Prostate gland (tissue), 2 donors: ENCODE measurements around the gene NKD2. TPM values are rescaled to one million over a fixed set of nuclear protein-coding genes. Genes with fewer than 3 reads are reported as not detected.

Source experiments
- DNase-seq: peaks from one replicate; pipeline ENCODE4 v3.0.0-alpha.2; 2019; ENCODE audit warnings: low spot score
- H3K27ac ChIP-seq, 2 donors: fragments of 200-600 bp; sonication (generic); 2 replicates each; pipeline ENCODE4 v1.5.1; 2017 to 2019
- H3K27me3 ChIP-seq: fragments of 200-600 bp; sonication (generic); replicated peaks from 2 replicates; pipeline ENCODE4 v1.5.1; 2019; ENCODE audit not compliant: insufficient read depth
- H3K36me3 ChIP-seq, 2 donors: fragments of 200-600 bp; sonication (generic); 1 replicate in 1 of 2; 2 replicates in 1 of 2; pipeline versions ENCODE4 v1.5.1 to v1.8.1; 2017 to 2019
- H3K4me1 ChIP-seq: fragments of 200-600 bp; sonication (generic); replicated peaks from 2 replicates; pipeline ENCODE4 v1.5.1; 2019
- H3K4me3 ChIP-seq, 2 donors: fragments of 200-600 bp; sonication (generic); 2 replicates each; pipeline ENCODE4 v1.5.1; 2017 to 2019
- H3K9me3 ChIP-seq: fragments of 200-600 bp; sonication (generic); 2 replicates; pipeline ENCODE4 v1.5.1; 2017
- CTCF ChIP-seq, 4 experiments: fragments of 200-600 bp in 2 of 4; fragments of 450-650 bp in 2 of 4; sonication (generic) in 2 of 4; IDR thresholded peaks; 1 replicate in 3 of 4; 2 replicates in 1 of 4; pipeline ENCODE4 v1.5.1; 2016 to 2019; ENCODE audit warnings: antibody characterized with exemption in 4 of 4, mild to moderate bottlenecking in 2 of 4, moderate library complexity in 2 of 4
- POLR2A ChIP-seq: fragments of 450-650 bp; IDR thresholded peaks from one replicate; pipeline ENCODE4 v1.6.1; 2016; ENCODE audit warnings: antibody characterized with exemption, mild to moderate bottlenecking
- POLR2AphosphoS5 ChIP-seq: sonication (generic); formaldehyde crosslinking; IDR thresholded peaks from one replicate; pipeline ENCODE4 v1.6.1; 2017; ENCODE audit warnings: antibody characterized with exemption
- WGBS: methylation state at CpG from one replicate; pipeline ENCODE4 v1.1.5; 2018; 5-methylcytosine and 5-hydroxymethylcytosine counted together
- intact Hi-C: fragments of 100-400 bp; cut with DNase I; formaldehyde crosslinking; loops from one replicate; pipeline ENCODE4 v1.14.2; 2022
- total RNA-seq, 2 donors: library from RNA; depleted of rRNA; stranded (reverse); fragments of >200 nt; gene quantifications; one replicate each; pipeline ENCODE4 v1.1.0, GENCODE V29; 2016

NKD2 gene
- total RNA-seq, 2 donors from 2014 or later: 2.9 to 22.1 TPM

DNA sequence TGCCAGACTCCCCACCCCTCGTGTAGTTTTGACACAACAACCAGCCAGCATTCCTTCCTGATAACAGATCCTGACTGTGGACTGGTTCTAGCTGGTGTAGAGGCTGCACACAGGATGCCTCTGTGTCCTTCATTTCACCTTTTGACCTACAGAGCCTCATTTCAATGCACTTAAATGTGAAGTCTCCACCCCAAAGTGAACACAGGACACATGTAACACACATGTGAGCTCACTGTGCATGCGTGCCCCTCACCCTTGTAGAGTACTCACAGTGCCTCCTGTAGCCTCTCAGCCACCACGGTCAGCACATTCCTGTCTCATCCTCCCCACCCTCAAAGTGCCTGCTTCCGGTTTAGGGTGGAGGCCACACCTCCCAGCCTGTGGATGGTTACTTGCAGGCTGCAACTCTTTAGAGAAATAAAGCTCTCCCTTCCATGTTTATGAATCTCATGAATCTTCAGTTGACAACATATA lies 11.6 kb upstream of the NKD2 start:
- no peak overlapping the region for H3K27ac ChIP-seq
- intact Hi-C loops: no loop called here
- no peaks in the 10 kb centered on the region for H3K9me3 ChIP-seq
- no peaks in the 10 kb centered on the region for H3K36me3 ChIP-seq
- TF ChIP-seq CTCF (IDR thresholded peaks at IDR 0.05) (no peak), POLR2A (no peak), POLR2AphosphoS5 (no peak)
- WGBS: 38% methylated on average over 4 of the region's 4 CpGs
- H3K4me3 ChIP-seq: no peak overlapping the region
- DNase-seq: no peak
- H3K27me3 ChIP-seq: no peaks in the 10 kb centered on the region
- no peaks in the 10 kb centered on the region for H3K4me1 ChIP-seq

DNA sequence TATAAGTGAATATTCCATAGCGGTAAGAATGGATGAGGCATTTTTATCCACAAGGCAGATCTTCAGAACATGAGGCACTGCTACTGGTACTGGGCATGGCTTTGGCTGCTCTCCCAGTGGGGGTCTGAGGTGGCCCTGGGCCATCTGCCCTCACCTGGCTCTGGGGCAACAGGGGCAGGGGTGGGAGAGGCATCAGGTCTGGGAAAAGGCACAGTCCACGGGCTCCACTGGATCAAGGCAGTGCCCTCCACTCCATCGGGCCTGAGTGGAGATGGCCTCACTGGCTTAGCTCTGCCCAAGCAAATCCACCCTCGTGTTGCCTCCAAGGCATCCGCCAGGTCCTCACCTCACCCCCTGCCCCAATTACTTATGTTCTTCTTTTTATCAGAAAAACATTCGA lies 10.9 kb upstream of the NKD2 start:
- WGBS: 88% methylated on average over 6 of the region's 6 CpGs
- DNase-seq: no peak
- Histone ChIP-seq H3K27me3 (no peaks in the 10 kb centered on the region), H3K4me1 (no peaks in the 10 kb centered on the region), H3K9me3 (no peaks in the 10 kb centered on the region), H3K4me3 (no peak overlapping the region), H3K36me3 (no peaks in the 10 kb centered on the region), H3K27ac (no peak overlapping the region)
- TF ChIP-seq POLR2AphosphoS5 (no peak), POLR2A (no peak), CTCF (IDR thresholded peaks at IDR 0.05) (no peak)
- intact Hi-C loops: no loop called here

DNA sequence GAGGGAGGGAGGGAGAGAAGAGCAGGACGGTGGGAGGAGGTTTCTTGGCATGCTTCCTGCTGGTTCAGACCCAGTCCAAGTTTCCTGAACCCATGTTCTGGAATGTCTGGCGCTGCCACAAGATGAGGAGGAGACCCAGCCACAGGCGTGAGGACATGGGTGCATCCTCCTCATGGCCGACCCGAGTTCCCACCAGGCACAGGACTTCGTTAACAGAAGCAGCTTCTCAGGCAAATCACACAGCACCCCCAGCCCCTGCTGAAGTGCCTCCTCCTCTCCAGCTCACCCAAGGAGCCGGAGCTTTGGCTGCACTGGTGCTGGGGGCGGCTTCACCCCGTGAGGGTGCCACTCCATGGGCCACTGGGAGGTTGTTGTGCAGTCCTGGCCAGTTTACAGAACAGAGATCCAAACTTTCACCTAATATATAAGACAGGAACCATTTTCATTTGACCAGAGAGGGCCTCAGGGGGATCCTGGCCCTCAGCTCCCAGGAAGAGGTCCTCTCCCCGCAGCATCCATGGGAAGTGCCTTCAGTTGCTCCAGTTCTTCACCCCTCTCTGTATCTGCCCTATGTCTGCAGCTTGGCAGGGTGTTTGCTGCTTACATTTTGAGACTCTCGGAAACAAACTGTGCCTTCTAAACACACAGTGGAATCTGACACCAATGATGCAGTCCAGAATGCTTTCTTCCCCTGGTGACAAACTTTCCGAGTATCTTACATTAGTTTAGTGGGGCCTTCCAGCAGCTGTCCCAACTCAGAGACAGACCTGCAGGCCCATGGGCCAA lies 10.2 kb upstream of the NKD2 start:
- intact Hi-C loops: no loop called here
- no peak for DNase-seq
- WGBS: 74% methylated on average over 12 of the region's 12 CpGs

DNA sequence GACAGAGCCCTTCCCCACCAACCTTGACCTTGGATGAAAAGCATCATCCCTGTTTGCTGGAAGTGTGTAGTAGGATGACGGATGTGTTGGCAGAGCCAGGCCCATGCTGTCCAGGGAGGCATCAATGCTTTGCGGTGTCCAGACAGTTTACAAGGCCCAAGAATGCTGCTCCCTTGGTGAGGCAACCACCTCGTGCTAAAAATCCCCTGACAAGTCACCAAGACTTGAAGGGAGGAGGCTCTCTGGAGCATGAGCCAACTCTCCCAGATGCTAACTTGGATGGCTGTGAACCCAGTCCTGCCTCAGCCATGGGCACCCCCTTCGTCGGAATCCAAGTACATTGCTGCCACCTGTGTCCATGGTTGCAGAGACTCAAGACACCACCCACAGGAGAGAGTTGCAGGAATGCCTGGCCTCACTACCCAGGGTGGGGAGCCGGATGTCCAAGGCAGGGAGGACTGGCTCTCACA lies 9.5 kb upstream of the NKD2 start:
- Histone ChIP-seq H3K27ac (no peak overlapping the region), H3K9me3 (no peaks in the 10 kb centered on the region), H3K4me3 (no peak overlapping the region), H3K4me1 (no peaks in the 10 kb centered on the region), H3K36me3 (no peaks in the 10 kb centered on the region), H3K27me3 (no peaks in the 10 kb centered on the region)
- intact Hi-C loops: no loop called here
- no peak for DNase-seq
- no peak for TF ChIP-seq CTCF (IDR thresholded peaks at IDR 0.05)
- TF ChIP-seq POLR2AphosphoS5: no peak
- TF ChIP-seq POLR2A: no peak
- 72% methylated on average over 6 of the region's 6 CpGs for WGBS

More for the DNA sequence above, 10.2 kb upstream of the NKD2 start:
- H3K4me1 ChIP-seq: no peaks in the 10 kb centered on the region
- H3K36me3 ChIP-seq: no peaks in the 10 kb centered on the region
- no peak for TF ChIP-seq CTCF (IDR thresholded peaks at IDR 0.05)
- TF ChIP-seq POLR2A: no peak
- TF ChIP-seq POLR2AphosphoS5: no peak
- H3K9me3 ChIP-seq: no peaks in the 10 kb centered on the region
- no peaks in the 10 kb centered on the region for H3K27me3 ChIP-seq
- H3K4me3 ChIP-seq: no peak overlapping the region
- no peak overlapping the region for H3K27ac ChIP-seq

DNA sequence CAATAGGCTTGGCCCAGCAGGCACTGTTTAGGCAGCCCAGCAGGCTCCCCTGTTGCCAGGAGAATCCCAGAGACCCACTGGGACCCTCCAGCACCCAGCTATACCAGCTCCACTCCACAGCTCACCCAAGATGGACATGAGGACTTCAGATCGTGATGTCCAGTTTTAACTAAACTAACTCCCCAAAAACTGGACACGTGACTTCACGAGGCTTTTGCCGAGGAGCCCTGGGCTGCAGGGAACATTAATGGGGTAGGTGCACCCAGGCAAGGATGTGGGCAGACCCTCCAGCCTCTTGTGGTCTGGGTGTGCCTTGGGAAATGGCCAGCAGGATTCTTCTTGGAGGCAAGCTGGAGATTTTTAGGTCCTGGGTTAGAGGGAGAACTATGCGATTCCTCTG lies 8.9 kb upstream of the NKD2 start:
- no peak overlapping the region for H3K27ac ChIP-seq
- no peaks in the 10 kb centered on the region for H3K36me3 ChIP-seq
- WGBS: 95% methylated on average over 5 of the region's 5 CpGs
- intact Hi-C loops: loop anchor here (5.0 kb wide), 1 partner anchor 72 kb away; no protein-coding TSS in a partner anchor
- H3K27me3 ChIP-seq: no peaks in the 10 kb centered on the region
- H3K4me1 ChIP-seq: no peaks in the 10 kb centered on the region
- no peak for DNase-seq
- TF ChIP-seq POLR2AphosphoS5: no peak
- TF ChIP-seq CTCF (IDR thresholded peaks at IDR 0.05): no peak
- TF ChIP-seq POLR2A: no peak
- no peak overlapping the region for H3K4me3 ChIP-seq
- no peaks in the 10 kb centered on the region for H3K9me3 ChIP-seq
